ENCODE results near the gene TEX44. TPM values are rescaled to one million over a fixed set of nuclear protein-coding genes. Genes with fewer than 3 reads are reported as not detected.
A peak's percentile ranks its signal among the peaks of the same experiment; 100 is the strongest.

TEX44 gene
- total RNA-seq, 4 donors from 2014 or later, result not detected

DNA sequence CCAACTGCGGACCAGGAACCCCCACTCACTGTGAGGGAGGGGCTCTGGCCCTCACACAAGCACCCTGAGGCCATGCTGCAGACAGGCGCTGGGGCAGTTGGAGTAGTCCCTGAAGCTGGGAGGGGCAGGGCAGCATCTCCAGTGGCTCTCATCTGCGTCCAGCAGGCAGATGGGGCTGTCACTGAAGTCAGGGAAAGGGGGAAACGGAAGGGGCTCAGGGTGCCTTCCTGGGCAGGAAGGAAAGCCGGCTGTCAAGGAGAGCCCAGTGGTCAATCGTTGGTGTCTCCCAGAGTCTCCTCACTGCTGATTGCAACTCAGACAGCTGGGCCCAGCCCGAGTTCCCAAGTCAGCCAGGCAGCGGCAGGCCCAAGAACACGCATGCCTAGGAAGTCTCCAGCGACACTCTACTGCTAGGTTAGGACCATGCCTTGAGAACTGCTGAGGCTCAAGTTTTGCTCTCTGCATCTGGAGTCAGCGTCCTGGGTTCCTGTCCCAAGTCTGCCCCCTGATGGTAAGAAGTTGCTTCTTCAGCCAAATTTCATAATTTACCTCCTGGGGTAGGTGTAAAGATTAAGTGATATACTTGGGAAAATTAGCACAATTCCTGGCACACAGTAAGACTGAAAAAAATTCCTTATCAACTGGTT is 35.0 kb upstream of the TEX44 start:
- no peak for TF ChIP-seq POLR2A (IDR thresholded peaks at IDR 0.05)
- TF ChIP-seq, protein P1, sequence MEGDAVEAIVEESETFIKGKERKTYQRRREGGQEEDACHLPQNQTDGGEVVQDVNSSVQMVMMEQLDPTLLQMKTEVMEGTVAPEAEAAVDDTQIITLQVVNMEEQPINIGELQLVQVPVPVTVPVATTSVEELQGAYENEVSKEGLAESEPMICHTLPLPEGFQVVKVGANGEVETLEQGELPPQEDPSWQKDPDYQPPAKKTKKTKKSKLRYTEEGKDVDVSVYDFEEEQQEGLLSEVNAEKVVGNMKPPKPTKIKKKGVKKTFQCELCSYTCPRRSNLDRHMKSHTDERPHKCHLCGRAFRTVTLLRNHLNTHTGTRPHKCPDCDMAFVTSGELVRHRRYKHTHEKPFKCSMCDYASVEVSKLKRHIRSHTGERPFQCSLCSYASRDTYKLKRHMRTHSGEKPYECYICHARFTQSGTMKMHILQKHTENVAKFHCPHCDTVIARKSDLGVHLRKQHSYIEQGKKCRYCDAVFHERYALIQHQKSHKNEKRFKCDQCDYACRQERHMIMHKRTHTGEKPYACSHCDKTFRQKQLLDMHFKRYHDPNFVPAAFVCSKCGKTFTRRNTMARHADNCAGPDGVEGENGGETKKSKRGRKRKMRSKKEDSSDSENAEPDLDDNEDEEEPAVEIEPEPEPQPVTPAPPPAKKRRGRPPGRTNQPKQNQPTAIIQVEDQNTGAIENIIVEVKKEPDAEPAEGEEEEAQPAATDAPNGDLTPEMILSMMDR (IDR thresholded peaks at IDR 0.05), result peak in 1 of 3 donors; percentile 61
- WGBS, 2 donors, result 37 to 43% methylated on average over 11 of the region's 11 CpGs
- intact Hi-C loops (cut with DNase I; ENCODE audit: low total_unique reads), result loop anchor here (10.0 kb wide), 1 partner anchor 73 kb away; no protein-coding TSS in a partner anchor
- DNase-seq (ENCODE audit: low spot score in 2 of 2), result peak in 1 of 2 donors; percentile 80
- H3K4me3 ChIP-seq (ENCODE audit: low read depth, poor library complexity, severe bottlenecking), result no peak overlapping the region

DNA sequence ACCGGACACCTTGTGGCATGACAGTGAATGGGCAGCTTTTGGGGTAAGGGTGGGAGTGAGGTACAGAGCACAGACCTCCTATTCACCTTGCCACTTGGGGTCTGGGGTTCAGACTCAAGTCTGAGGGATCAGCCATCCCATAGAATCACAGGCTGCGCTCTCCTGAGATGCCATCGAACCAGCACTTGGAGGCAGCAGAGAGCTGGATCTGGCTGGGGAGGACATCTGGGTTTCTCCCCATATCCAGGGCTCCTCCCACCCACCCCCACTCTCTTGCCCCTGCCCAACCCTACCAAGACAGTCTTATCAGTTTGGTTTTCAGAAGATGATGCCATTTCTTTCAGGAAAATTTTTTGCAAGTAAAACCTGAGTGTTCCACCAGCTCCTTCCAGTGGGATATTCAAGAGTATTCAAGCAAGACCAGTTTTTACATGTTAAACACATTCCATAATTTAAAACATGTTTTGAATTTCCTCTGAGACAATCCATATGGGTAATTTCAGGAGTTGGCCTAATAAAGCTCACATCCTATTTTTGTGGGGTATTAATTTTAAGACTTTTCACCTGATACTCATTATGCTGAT is 29.2 kb upstream of the TEX44 start:
- no peak for TF ChIP-seq POLR2A (IDR thresholded peaks at IDR 0.05)
- TF ChIP-seq, protein P1 (IDR thresholded peaks at IDR 0.05), result no peak
- no peak overlapping the region for H3K4me3 ChIP-seq (ENCODE audit: low read depth, poor library complexity, severe bottlenecking)
- WGBS, 2 donors, result 10 to 25% methylated on average over 3 of the region's 3 CpGs
- DNase-seq (ENCODE audit: low spot score in 2 of 2), result peak in 1 of 2 donors; percentile 35
- intact Hi-C loops (cut with DNase I; ENCODE audit: low total_unique reads), result loop anchor here (5.0 kb wide), 1 partner anchor 154 kb away; no protein-coding TSS in a partner anchor

DNA sequence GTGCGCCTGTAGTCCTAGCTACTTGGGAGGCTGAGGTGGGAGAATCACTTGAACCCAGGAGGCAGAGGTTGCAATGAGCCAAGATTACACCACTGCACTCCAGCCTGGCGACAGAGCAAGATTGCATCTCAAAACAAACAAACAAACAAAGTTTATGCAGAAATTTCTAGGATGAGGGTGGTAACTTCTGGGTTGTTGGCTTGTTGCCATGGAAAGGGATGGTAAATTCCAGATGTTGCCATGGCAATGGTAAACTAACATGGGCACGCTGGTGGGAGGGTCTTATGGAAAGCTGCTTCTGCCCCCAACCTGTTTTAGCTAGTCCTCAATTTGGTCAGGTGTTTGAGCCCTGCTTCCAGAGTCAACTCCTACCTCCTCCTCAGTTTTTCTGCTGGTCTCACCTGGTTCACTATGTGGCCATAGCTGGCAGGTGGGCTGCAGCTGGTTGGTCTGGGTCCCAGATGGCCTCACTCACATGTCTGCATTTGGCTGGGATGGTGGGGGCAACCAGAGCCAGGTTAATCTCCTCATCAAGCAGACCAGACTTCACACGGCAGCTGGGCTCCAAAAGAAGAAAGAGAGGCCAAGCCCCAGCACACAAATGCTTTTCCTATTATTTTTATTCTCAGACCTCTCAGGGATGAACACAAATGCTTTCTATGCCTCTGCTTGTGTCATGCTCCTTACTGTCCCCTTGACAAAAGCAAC is 26.6 kb upstream of the TEX44 start:
- DNase-seq (ENCODE audit: low spot score in 2 of 2), result no peak
- H3K4me3 ChIP-seq (ENCODE audit: low read depth, poor library complexity, severe bottlenecking), result no peak overlapping the region
- TF ChIP-seq, protein P1 (IDR thresholded peaks at IDR 0.05), result no peak
- TF ChIP-seq POLR2A (IDR thresholded peaks at IDR 0.05), result no peak
- WGBS, 2 donors, result 68 to 69% methylated on average over 4 of the region's 4 CpGs
- intact Hi-C loops (cut with DNase I; ENCODE audit: low total_unique reads), result no loop called here

DNA sequence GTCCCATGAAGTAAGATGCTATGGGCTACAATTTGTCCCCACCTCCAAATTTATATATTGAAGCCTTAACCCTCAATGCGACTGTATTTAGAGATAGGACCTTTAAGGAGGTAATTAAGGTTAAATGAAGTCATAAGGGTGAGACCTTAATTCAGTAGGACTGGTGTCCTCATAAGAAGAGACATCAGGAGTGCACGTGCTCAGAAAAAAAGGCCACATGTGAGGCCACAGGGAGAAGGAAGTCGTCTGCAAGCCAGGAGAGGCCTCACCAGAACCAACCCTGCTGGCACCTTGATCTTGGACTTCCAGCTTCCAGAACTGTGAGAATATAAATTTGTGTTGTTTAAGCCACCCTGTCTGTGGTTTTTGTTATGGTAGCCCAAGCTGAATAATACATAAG is 25.5 kb upstream of the TEX44 start:
- DNase-seq (ENCODE audit: low spot score in 2 of 2), result no peak
- intact Hi-C loops (cut with DNase I; ENCODE audit: low total_unique reads), result no loop called here
- no peak overlapping the region for H3K4me3 ChIP-seq (ENCODE audit: low read depth, poor library complexity, severe bottlenecking)
- TF ChIP-seq, protein P1 (IDR thresholded peaks at IDR 0.05), result no peak
- no peak for TF ChIP-seq POLR2A (IDR thresholded peaks at IDR 0.05)
- WGBS, 2 donors, result 85 to 93% methylated on average over 3 of the region's 3 CpGs

DNA sequence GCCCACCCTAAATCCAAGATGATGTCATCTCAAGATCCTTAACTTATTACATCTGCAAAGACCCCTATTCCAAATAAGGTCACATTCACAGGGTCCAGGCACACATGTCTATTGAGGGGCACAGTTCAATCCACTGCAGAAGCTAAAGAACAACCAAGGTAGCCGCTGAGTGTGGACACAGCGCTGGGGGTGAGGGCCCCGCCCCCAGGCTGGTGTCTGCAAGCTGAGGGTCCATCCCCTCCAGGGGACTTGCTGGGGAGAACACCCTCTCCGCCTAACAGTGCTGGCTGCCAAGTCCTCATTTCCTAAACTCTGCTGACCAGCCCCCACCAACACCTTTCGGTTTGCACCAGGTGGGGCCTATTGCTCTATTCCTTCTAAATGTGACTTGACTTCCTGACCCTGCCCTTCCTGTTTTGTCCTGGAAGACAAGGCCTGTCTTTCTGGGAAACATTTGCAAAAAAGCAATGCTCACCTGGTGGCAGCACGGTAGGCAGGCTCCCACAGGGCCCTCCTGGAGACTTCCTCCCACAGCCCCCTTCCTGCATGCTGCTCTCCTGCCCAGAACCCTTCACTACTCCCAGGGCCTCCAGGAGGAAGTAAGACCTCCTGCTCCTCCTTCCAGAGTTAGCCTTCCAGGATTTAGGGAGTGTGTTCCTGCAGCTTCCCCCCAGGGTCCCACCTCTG is 24.4 kb upstream of the TEX44 start:
- TF ChIP-seq, protein P1 (IDR thresholded peaks at IDR 0.05), result no peak
- no peak for TF ChIP-seq POLR2A (IDR thresholded peaks at IDR 0.05)
- WGBS, 2 donors, result 76 to 78% methylated on average over 6 of the region's 6 CpGs
- intact Hi-C loops (cut with DNase I; ENCODE audit: low total_unique reads), result no loop called here
- no peak for DNase-seq (ENCODE audit: low spot score in 2 of 2)
- H3K4me3 ChIP-seq (ENCODE audit: low read depth, poor library complexity, severe bottlenecking), result no peak overlapping the region

All from lower leg skin (tissue), 4 donors.